ENCODE data around the gene DDX51. TPM values are rescaled to one million over a fixed set of nuclear protein-coding genes. Genes with fewer than 3 reads are reported as not detected.
"Not testable (repeated sequence)": the region's sequence is repeated elsewhere in the genome, so short reads cannot be mapped to it uniquely, and the experiment has no call there.

DDX51 gene
- total RNA-seq, 1 donor from 2014 or later = 8.6 TPM

- no peak for ATAC-seq
- intact Hi-C loops (cut with micrococcal nuclease) = no loop called here
- no peak for DNase-seq
Measured at GRCh38 chr12:132105467-132105866, 38.7 kb downstream of the DDX51 start.

- no peak for ATAC-seq
- DNase-seq = no peak
- intact Hi-C loops (cut with micrococcal nuclease) = no loop called here
Measured at GRCh38 chr12:132103542-132104308, 40.4 kb downstream of the DDX51 start.

- DNase-seq; intact Hi-C loops (cut with micrococcal nuclease); ATAC-seq: not testable (repeated sequence)
Measured at GRCh38 chr12:132103072-132103471, 41.0 kb downstream of the DDX51 start.

- ATAC-seq (no peak), DNase-seq (no peak)
- intact Hi-C loops (cut with micrococcal nuclease) = no loop called here
Measured at GRCh38 chr12:132102297-132102696, 41.8 kb downstream of the DDX51 start.

GRCh38 chr12:132100306-132101065 is 43.6 kb downstream of the DDX51 start:
- ATAC-seq = no peak
- DNase-seq = no peak
- intact Hi-C loops (cut with micrococcal nuclease) = no loop called here

- DNase-seq (no peak), ATAC-seq (no peak)
- intact Hi-C loops (cut with micrococcal nuclease) = no loop called here
Measured at GRCh38 chr12:132099739-132100138, 44.4 kb downstream of the DDX51 start.

- DNase-seq = no peak
- intact Hi-C loops (cut with micrococcal nuclease) = no loop called here
- ATAC-seq = no peak
Measured at GRCh38 chr12:132095520-132096409, 48.4 kb downstream of the DDX51 start.

GRCh38 chr12:132094269-132094891 is 49.7 kb downstream of the DDX51 start:
- ATAC-seq (no peak), DNase-seq (no peak)
- intact Hi-C loops (cut with micrococcal nuclease) = no loop called here

GRCh38 chr12:132089407-132089910 is 54.7 kb downstream of the DDX51 start:
- intact Hi-C loops (cut with micrococcal nuclease) = no loop called here
- DNase-seq = no peak
- ATAC-seq = no peak

Other genes with a start within 250 kb of the DDX51 start
- 64.0 TPM for gene ULK1, start 249.7 kb downstream of the DDX51 start, total RNA-seq
- gene PUS1, start 215.0 kb downstream of the DDX51 start, total RNA-seq = 5.6 TPM
- gene EP400, start 194.4 kb downstream of the DDX51 start, total RNA-seq = 14.8 TPM
- 12.1 TPM for gene NOC4L, start 138 bp upstream of the DDX51 start, total RNA-seq
- 1.6 TPM for gene GALNT9, start 185.3 kb upstream of the DDX51 start, total RNA-seq

Data from left ventricle myocardium superior (tissue), 1 donor.